GM18526 (cell line): Measurements from ENCODE around the gene ANKMY1.

Experiments
- POLR2A ChIP-seq: IDR thresholded peaks from 3 replicates; pipeline ENCODE4 v1.6.1; 2011; ENCODE audit not compliant: insufficient read length; ENCODE audit errors: extremely low read depth

Gene ANKMY1

GRCh38 chr2:240529344-240529999 is 28.3 kb downstream of the ANKMY1 start:
- TF ChIP-seq POLR2A = no peak

GRCh38 chr2:240528406-240529040 is 29.3 kb downstream of the ANKMY1 start:
- no peak for TF ChIP-seq POLR2A

- TF ChIP-seq POLR2A = no peak
Measured at GRCh38 chr2:240527153-240527750, 30.5 kb downstream of the ANKMY1 start.

GRCh38 chr2:240526521-240526920 is 31.3 kb downstream of the ANKMY1 start:
- no peak for TF ChIP-seq POLR2A

- no peak for TF ChIP-seq POLR2A
Measured at GRCh38 chr2:240525802-240526201, 32.0 kb downstream of the ANKMY1 start.

GRCh38 chr2:240524963-240525718 is 32.6 kb downstream of the ANKMY1 start:
- TF ChIP-seq POLR2A = no peak

- no peak for TF ChIP-seq POLR2A
Measured at GRCh38 chr2:240523451-240524281, 34.1 kb downstream of the ANKMY1 start.

GRCh38 chr2:240522406-240522805 is 35.4 kb downstream of the ANKMY1 start:
- no peak for TF ChIP-seq POLR2A

GRCh38 chr2:240520974-240521350 is 36.8 kb downstream of the ANKMY1 start:
- TF ChIP-seq POLR2A = no peak

GRCh38 chr2:240520130-240520973 is 37.4 kb downstream of the ANKMY1 start:
- no peak for TF ChIP-seq POLR2A

- TF ChIP-seq POLR2A = no peak
Measured at GRCh38 chr2:240519396-240520129, 38.2 kb downstream of the ANKMY1 start.

GRCh38 chr2:240518981-240519380 is 38.8 kb downstream of the ANKMY1 start:
- TF ChIP-seq POLR2A = no peak

- TF ChIP-seq POLR2A = no peak
Measured at GRCh38 chr2:240517342-240517741, 40.4 kb downstream of the ANKMY1 start.

- no peak for TF ChIP-seq POLR2A
Measured at GRCh38 chr2:240514631-240515030, 43.2 kb downstream of the ANKMY1 start.
